ENCODE measurements around the gene ZDHHC14. TPM values are rescaled to one million over a fixed set of nuclear protein-coding genes. Genes with fewer than 3 reads are reported as not detected.
A peak's percentile ranks its signal among the peaks of the same experiment; 100 is the strongest.

The ZDHHC14 gene
- total RNA-seq (10 to 100 TPM; 10.7 to 18.3 TPM), polyA plus RNA-seq (1 to 10 TPM; 4.3 to 7.1 TPM)
- long read RNA-seq, donor 1, full-length matches to known transcripts = 6 of 6 reads
- long read RNA-seq, donor 1, partial matches to known transcripts = 0 of 6 reads
- long read RNA-seq, donor 1, other reads (novel, unspliced or antisense) = 0 of 6 reads
- long read RNA-seq, donor 2, full-length matches to known transcripts = 1 of 1 reads
- long read RNA-seq, donor 2, partial matches to known transcripts = 0 of 1 reads
- long read RNA-seq, donor 2, other reads (novel, unspliced or antisense) = 0 of 1 reads
- long read RNA-seq, donor 3, full-length matches to known transcripts = 5 of 5 reads
- long read RNA-seq, donor 3, partial matches to known transcripts = 0 of 5 reads
- long read RNA-seq, donor 3, other reads (novel, unspliced or antisense) = 0 of 5 reads
- long read RNA-seq, donor 4, full-length matches to known transcripts = 3 of 3 reads
- long read RNA-seq, donor 4, partial matches to known transcripts = 0 of 3 reads
- long read RNA-seq, donor 4, other reads (novel, unspliced or antisense) = 0 of 3 reads
- long read RNA-seq, donor 5, full-length matches to known transcripts = 3 of 3 reads
- long read RNA-seq, donor 5, partial matches to known transcripts = 0 of 3 reads
- long read RNA-seq, donor 5, other reads (novel, unspliced or antisense) = 0 of 3 reads

GRCh38 chr6:157380779-157381561 lies at the start of gene ZDHHC14:
Gene ZDHHC14 (plus strand): TSS chr6:157381190.
- Histone ChIP-seq H3K36me3 (ENCODE audit: control insufficient read depth in 4 of 4, insufficient read depth in 4 of 4, low read length in 4 of 4) (no peaks in the 10 kb centered on the region), H3K27ac (ENCODE audit: low read depth in 1 of 2, low read length in 1 of 2) (peak within 1 kb of the TSS; percentile 87 to 96), H3K27me3 (ENCODE audit: control insufficient read depth in 3 of 3, insufficient read depth in 3 of 3, low read length in 2 of 3) (no peaks in the 10 kb centered on the region), H3K9me3 (ENCODE audit: control insufficient read depth in 4 of 4, insufficient read depth in 3 of 4, low read length in 3 of 4) (no peaks in the 10 kb centered on the region), H3K4me1 (ENCODE audit: control insufficient read depth in 5 of 5, insufficient read depth in 5 of 5, low read length in 5 of 5) (peaks cover 0 to 24% (median 4%) of the 10 kb centered on the region in 5 donors), H3K9ac (ENCODE audit: insufficient read depth in 1 of 2, low read length in 2 of 2) (peak within 1 kb of the TSS in 1 of 2 donors; percentile 69), H3K4me3 (peak within 1 kb of the TSS; percentile 92)
- WGBS, 2 donors = 0% methylated on average over 86 to 106 of the region's 106 CpGs
- peak; percentile 88 to 93 (median 91) for DNase-seq
- ATAC-seq (ENCODE audit: insufficient read depth, low FRiP score) = peak; percentile 94
- no peak for TF ChIP-seq CTCF (IDR thresholded peaks at IDR 0.05; ENCODE audit: control extremely low read depth, extremely low read depth)

DNA sequence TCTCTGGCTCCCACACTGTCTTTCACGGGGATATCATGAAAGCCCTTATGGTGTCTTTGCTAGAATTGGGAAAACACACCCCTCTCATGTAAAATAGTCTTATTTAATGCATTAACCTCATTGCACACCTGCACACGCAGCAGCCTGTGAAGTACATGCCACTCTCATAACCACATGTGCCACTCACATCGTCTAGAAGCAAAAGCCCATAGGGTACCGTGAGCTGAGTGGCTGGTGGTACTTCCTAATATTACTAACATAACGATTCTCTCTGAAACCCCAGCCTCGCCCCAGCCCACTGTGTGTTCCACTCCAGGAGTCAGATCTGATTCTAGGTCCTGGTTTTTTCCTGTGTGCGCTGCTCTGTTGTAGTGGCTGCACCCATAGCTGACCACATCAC lies 48.2 kb upstream of the ZDHHC14 start:
- Histone ChIP-seq H3K27me3 (ENCODE audit: control insufficient read depth in 3 of 3, insufficient read depth in 3 of 3, low read length in 2 of 3) (no peaks in the 10 kb centered on the region), H3K4me1 (ENCODE audit: control insufficient read depth in 5 of 5, insufficient read depth in 5 of 5, low read length in 5 of 5) (peaks cover 0 to 7% (median 0%) of the 10 kb centered on the region in 5 donors), H3K9me3 (ENCODE audit: control insufficient read depth in 4 of 4, insufficient read depth in 3 of 4, low read length in 3 of 4) (no peaks in the 10 kb centered on the region), H3K36me3 (ENCODE audit: control insufficient read depth in 4 of 4, insufficient read depth in 4 of 4, low read length in 4 of 4) (no peaks in the 10 kb centered on the region), H3K4me3 (no peak overlapping the region), H3K27ac (ENCODE audit: low read depth in 1 of 2, low read length in 1 of 2) (no peak overlapping the region), H3K9ac (ENCODE audit: insufficient read depth in 1 of 2, low read length in 2 of 2) (no peak overlapping the region)
- DNase-seq (no peak), ATAC-seq (ENCODE audit: insufficient read depth, low FRiP score) (no peak)
- WGBS, 2 donors = 69 to 90% methylated on average over 7 of the region's 7 CpGs
- no peak for TF ChIP-seq CTCF (IDR thresholded peaks at IDR 0.05; ENCODE audit: control extremely low read depth, extremely low read depth)

DNA sequence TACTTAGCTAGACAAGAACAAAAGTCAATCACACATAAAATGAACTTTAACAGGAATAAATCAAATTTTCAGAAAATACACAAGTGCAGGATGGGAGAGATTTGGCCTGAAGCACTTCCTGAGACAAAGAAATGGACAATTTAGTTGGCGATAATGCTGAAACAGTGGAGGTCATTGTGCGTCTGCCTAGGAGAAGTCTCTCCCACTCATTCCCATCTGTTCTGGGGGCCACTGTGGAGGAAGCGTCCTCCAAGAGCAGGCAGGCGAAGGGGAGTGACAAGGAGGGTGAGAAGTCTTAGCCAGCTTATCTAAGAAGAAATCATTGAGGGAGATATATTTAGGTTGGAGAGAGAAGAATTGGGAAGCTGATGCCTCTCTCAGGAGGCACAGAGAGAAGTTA lies 47.5 kb upstream of the ZDHHC14 start:
- Histone ChIP-seq H3K4me1 (ENCODE audit: control insufficient read depth in 5 of 5, insufficient read depth in 5 of 5, low read length in 5 of 5) (peaks cover 0 to 7% (median 0%) of the 10 kb centered on the region in 5 donors), H3K27me3 (ENCODE audit: control insufficient read depth in 3 of 3, insufficient read depth in 3 of 3, low read length in 2 of 3) (no peaks in the 10 kb centered on the region), H3K9me3 (ENCODE audit: control insufficient read depth in 4 of 4, insufficient read depth in 3 of 4, low read length in 3 of 4) (no peaks in the 10 kb centered on the region), H3K4me3 (no peak overlapping the region), H3K9ac (ENCODE audit: insufficient read depth in 1 of 2, low read length in 2 of 2) (no peak overlapping the region), H3K27ac (ENCODE audit: low read depth in 1 of 2, low read length in 1 of 2) (no peak overlapping the region), H3K36me3 (ENCODE audit: control insufficient read depth in 4 of 4, insufficient read depth in 4 of 4, low read length in 4 of 4) (no peaks in the 10 kb centered on the region)
- ATAC-seq (ENCODE audit: insufficient read depth, low FRiP score) (no peak), DNase-seq (no peak)
- TF ChIP-seq CTCF (IDR thresholded peaks at IDR 0.05; ENCODE audit: control extremely low read depth, extremely low read depth) = no peak
- WGBS, 2 donors = 91% methylated on average over 4 of the region's 4 CpGs

All from lung (tissue), 16 donors.